ENCODE results near the gene KRTAP12-4.

Gene KRTAP12-4

DNA sequence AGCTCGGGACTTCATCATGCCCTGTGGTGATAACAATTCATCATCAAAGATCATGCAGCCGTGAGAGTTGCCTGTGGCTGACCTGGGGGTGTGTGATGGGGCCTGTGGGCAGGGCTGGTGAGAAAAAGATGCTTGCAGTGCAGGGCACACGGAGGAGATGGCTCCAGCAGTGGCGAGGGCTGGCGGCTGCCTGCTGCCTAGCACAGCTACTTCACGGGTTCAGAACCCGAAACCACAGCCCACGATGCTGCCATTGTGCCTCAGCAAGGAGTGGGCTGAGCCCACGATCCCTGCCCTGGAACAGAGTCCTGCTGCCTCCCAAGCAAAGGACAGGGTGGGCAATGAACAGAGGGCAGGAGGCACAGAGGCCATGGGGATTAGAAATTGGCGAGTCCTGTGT is 28.2 kb downstream of the KRTAP12-4 start:
- DNase-seq (ENCODE audit: low read depth): no peak
- TF ChIP-seq, protein P1, sequence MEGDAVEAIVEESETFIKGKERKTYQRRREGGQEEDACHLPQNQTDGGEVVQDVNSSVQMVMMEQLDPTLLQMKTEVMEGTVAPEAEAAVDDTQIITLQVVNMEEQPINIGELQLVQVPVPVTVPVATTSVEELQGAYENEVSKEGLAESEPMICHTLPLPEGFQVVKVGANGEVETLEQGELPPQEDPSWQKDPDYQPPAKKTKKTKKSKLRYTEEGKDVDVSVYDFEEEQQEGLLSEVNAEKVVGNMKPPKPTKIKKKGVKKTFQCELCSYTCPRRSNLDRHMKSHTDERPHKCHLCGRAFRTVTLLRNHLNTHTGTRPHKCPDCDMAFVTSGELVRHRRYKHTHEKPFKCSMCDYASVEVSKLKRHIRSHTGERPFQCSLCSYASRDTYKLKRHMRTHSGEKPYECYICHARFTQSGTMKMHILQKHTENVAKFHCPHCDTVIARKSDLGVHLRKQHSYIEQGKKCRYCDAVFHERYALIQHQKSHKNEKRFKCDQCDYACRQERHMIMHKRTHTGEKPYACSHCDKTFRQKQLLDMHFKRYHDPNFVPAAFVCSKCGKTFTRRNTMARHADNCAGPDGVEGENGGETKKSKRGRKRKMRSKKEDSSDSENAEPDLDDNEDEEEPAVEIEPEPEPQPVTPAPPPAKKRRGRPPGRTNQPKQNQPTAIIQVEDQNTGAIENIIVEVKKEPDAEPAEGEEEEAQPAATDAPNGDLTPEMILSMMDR (IDR thresholded peaks at IDR 0.05; ENCODE audit: low read length, missing control alignments): no peak
- H3K4me3 ChIP-seq (replicated peaks; ENCODE audit: low read depth, low read length): no peak overlapping the region

DNA sequence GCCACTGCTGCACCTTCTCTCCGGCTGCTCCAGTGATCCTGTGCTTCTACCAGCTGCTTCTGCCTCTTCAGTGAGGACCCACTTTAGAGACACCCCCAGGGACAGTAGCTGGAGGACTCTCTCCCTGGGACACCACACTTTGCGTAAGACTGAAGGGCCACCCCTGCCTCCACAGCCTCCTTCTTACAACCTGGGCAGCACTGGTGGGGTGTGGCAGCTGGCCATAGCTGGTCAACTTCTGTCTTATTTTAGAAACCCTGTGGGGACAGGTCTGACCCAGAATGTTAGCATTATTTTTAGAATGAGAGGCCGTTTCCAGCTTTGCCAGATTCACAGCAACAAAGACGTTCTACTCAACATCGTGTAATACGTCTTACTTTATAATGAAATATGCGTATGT is 28.7 kb downstream of the KRTAP12-4 start:
- DNase-seq (ENCODE audit: low read depth): no peak
- TF ChIP-seq, protein P1 (IDR thresholded peaks at IDR 0.05; ENCODE audit: low read length, missing control alignments): no peak
- H3K4me3 ChIP-seq (replicated peaks; ENCODE audit: low read depth, low read length): no peak overlapping the region

DNA sequence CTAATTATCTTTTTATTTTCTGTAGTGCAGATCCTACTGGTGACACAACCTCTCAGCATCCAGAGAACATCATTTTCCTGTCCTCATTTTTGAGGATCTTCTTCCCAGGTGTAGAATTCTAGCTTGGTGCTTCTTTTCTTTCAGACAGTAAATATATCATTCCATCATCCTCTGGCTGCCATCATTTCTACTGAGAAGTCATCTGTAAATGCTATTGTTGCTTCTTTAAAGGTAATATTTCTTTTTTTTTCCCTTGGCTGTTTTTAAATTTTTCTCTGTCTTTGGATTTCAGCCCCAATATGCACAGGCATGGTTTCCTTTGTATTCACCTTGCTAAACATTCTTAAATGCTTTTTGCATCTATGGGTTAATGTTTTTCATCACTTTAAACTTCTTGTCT is 30.9 kb downstream of the KRTAP12-4 start:
- no peak for DNase-seq (ENCODE audit: low read depth)
- TF ChIP-seq, protein P1 (IDR thresholded peaks at IDR 0.05; ENCODE audit: low read length, missing control alignments): no peak

DNA sequence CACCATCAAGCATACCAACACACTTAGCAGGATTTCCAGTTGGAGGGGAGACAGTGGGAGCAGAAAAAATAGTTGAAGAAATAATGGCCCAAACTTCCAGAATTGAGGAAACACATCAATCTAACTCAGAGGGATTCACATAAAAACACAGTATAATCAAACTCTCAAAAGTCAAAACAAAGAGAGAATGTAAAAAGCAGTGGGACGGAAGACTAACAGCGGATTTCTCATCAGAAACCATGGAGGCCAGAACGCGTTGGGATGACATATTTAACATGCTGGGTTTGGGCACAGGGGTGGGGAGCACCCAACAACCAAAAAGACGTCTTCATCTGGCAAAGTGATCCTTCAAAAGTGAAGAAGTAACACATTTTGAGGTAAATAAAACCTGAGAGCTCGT is 34.6 kb downstream of the KRTAP12-4 start:
- TF ChIP-seq, protein P1 (IDR thresholded peaks at IDR 0.05; ENCODE audit: low read length, missing control alignments): no peak
- no peak for DNase-seq (ENCODE audit: low read depth)
- no peak overlapping the region for H3K4me3 ChIP-seq (replicated peaks; ENCODE audit: low read depth, low read length)

More for the DNA sequence above, 30.9 kb downstream of the KRTAP12-4 start:
- no peak overlapping the region for H3K4me3 ChIP-seq (replicated peaks; ENCODE audit: low read depth, low read length)

DNA sequence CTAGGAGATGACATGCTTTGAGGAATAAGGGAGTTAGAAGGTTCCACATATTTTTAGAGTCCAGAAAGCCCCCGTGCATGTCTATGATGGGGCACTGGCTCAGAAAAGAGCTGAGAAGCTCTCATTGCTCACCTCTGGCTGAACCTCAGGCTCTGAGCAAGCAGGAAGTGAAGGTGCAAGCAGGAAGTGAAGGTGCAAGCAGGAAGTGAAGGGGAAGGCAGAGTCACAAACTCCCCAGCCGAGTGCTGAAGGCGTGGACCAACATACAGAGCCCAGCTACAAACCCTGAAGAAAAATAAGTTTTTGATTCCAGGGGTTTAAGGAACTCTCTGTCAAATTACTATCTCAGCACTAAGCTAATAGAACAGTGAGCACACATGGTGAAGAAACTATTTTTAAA is 35.5 kb downstream of the KRTAP12-4 start:
- DNase-seq (ENCODE audit: low read depth): no peak
- H3K4me3 ChIP-seq (replicated peaks; ENCODE audit: low read depth, low read length): no peak overlapping the region
- TF ChIP-seq, protein P1 (IDR thresholded peaks at IDR 0.05; ENCODE audit: low read length, missing control alignments): no peak

DNA sequence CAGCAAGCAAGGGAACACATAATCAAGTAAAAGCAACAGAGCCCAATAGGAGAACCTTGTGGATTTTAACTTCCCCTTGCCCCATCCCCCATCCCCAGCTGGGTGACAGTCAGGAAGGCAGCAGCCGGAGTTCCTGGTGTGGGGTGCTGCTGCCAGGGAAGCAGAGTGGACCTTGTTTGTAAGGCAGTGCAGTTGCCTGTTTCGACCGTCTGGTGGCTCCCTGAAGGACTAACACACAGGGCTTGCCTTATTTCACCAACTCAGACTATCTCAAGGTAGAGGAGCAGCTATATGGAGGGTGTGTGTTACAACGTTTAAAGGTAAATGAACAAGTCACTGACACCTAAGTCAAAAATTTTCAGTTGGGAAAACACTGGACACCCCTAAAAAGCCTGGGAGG is 36.0 kb downstream of the KRTAP12-4 start:
- H3K4me3 ChIP-seq (replicated peaks; ENCODE audit: low read depth, low read length): no peak overlapping the region

DNA sequence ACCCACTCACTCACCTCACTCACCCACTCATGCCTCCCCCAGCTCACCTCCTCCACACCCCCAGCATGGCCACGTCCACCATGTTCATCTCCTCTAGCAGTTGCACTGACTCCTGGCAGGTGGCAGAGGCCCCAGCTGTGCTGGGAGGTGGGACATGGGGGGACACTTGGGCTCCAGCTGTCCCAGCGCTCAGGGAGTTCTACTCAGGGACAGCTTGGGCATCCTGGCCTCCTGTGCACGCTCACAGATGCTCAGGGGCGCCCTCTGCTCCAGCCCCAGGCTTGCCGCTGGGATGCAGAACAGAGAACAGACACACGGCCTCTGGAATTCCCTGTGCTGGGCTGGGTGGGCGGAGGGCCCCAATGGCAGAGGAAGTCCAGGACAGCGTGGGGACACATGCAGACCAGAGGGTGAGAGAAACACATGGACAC is 37.4 kb downstream of the KRTAP12-4 start:
- DNase-seq (ENCODE audit: low read depth): no peak

More for the DNA sequence above, 36.0 kb downstream of the KRTAP12-4 start:
- TF ChIP-seq, protein P1 (IDR thresholded peaks at IDR 0.05; ENCODE audit: low read length, missing control alignments): peak; percentile 26
- DNase-seq (ENCODE audit: low read depth): peak; percentile 20

More for the DNA sequence above, 37.4 kb downstream of the KRTAP12-4 start:
- TF ChIP-seq, protein P1 (IDR thresholded peaks at IDR 0.05; ENCODE audit: low read length, missing control alignments): no peak
- no peak overlapping the region for H3K4me3 ChIP-seq (replicated peaks; ENCODE audit: low read depth, low read length)

All from fibroblast of pulmonary artery (primary cell).